HG02571 (cell line): ENCODE results near the gene COMMD3.
A peak's percentile ranks its signal among the peaks of the same experiment; 100 is the strongest.

Experiments used
- ATAC-seq: cut with Tn5 transposase; IDR thresholded peaks from one replicate; pipeline ENCODE4 v1.9.1; 2021; ENCODE audit warnings: mild to moderate bottlenecking, moderate library complexity; ENCODE audit not compliant: unreplicated experiment

The COMMD3 gene

GRCh38 chr10:22365233-22365632, 49.0 kb downstream of the COMMD3 start:
- no peak for ATAC-seq

- ATAC-seq = no peak
Measured at GRCh38 chr10:22365644-22366434, 49.7 kb downstream of the COMMD3 start.

GRCh38 chr10:22366435-22366703, 50.2 kb downstream of the COMMD3 start:
- ATAC-seq = no peak

GRCh38 chr10:22366771-22367170, 50.6 kb downstream of the COMMD3 start:
- no peak for ATAC-seq

GRCh38 chr10:22367471-22367870, 51.3 kb downstream of the COMMD3 start:
- ATAC-seq = no peak

- no peak for ATAC-seq
Measured at GRCh38 chr10:22368402-22368801, 52.2 kb downstream of the COMMD3 start.

- ATAC-seq = no peak
Measured at GRCh38 chr10:22368981-22369380, 52.8 kb downstream of the COMMD3 start.

GRCh38 chr10:22369434-22370072, 53.4 kb downstream of the COMMD3 start:
- ATAC-seq = peak; percentile 50
